Measurements from ENCODE around the gene VTI1B.

DNA sequence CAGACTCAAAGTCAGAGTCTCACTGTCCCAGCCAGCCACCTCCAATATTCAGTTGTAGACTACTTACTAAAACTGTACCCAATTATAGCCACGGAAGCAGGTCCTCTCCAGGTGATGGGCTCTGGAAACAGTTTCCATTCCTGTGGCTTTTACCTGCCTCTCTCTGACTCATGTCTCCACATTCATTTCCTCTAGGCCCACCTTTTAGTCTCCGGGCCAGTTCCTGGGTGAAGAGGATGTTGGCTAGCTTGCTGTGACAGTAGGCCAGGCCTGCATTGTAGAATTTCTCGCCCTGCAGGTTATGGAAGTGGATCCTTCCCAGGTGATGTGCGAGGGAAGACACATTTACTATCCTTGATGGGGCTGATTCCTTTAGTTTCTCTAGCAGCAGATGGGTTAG is 15.6 kb upstream of the VTI1B start:
- TF ChIP-seq EP300 (IDR thresholded peaks at IDR 0.05) (no peak), POLR2AphosphoS5 (IDR thresholded peaks at IDR 0.05) (no peak), POLR2A (IDR thresholded peaks at IDR 0.05) (no peak)
- TF ChIP-seq, protein P1, sequence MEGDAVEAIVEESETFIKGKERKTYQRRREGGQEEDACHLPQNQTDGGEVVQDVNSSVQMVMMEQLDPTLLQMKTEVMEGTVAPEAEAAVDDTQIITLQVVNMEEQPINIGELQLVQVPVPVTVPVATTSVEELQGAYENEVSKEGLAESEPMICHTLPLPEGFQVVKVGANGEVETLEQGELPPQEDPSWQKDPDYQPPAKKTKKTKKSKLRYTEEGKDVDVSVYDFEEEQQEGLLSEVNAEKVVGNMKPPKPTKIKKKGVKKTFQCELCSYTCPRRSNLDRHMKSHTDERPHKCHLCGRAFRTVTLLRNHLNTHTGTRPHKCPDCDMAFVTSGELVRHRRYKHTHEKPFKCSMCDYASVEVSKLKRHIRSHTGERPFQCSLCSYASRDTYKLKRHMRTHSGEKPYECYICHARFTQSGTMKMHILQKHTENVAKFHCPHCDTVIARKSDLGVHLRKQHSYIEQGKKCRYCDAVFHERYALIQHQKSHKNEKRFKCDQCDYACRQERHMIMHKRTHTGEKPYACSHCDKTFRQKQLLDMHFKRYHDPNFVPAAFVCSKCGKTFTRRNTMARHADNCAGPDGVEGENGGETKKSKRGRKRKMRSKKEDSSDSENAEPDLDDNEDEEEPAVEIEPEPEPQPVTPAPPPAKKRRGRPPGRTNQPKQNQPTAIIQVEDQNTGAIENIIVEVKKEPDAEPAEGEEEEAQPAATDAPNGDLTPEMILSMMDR (IDR thresholded peaks at IDR 0.05): no peak
